GF-D8 (cell line): ENCODE data around the gene TMEM161A.
"Not testable (repeated sequence)": the region's sequence is repeated elsewhere in the genome, so short reads cannot be mapped to it uniquely, and the experiment has no call there.

Experiments used
- DNase-seq: peaks from one replicate; lab custom pipeline; 2025; lab: John Stamatoyannopoulos, UW

Gene TMEM161A

GRCh38 chr19:19138109-19138981 is at the start of gene TMEM161A:
TSS of gene TMEM161A (minus strand) at chr19:19138478. CDS start at chr19:19138428, 50 bp downstream.
- peak; percentile 89 for DNase-seq

- DNase-seq: no peak
These were observed 48.5 kb upstream of the TMEM161A start for GRCh38 chr19:19186742-19187141.

- peak; percentile 77 for DNase-seq
These were observed 47.8 kb upstream of the TMEM161A start for GRCh38 chr19:19185853-19186740.

GRCh38 chr19:19181488-19181998 is 43.3 kb upstream of the TMEM161A start:
- no peak for DNase-seq

- DNase-seq: no peak
These were observed 41.5 kb upstream of the TMEM161A start for GRCh38 chr19:19179548-19180441.

GRCh38 chr19:19176950-19177349 is 38.7 kb upstream of the TMEM161A start:
- no peak for DNase-seq

GRCh38 chr19:19173243-19173642 is 35.0 kb upstream of the TMEM161A start:
- DNase-seq: not testable (repeated sequence)

- peak; percentile 26 for DNase-seq
These were observed 33.7 kb upstream of the TMEM161A start for GRCh38 chr19:19171821-19172532.

GRCh38 chr19:19170873-19171672 is 32.8 kb upstream of the TMEM161A start:
- no peak for DNase-seq

- DNase-seq: no peak
These were observed 32.0 kb upstream of the TMEM161A start, which contains the start of gene MEF2B for GRCh38 chr19:19170053-19170872. TSS of gene MEF2B (minus strand) at chr19:19170263. CDS start at chr19:19150735, 19,528 bp downstream.

GRCh38 chr19:19169236-19170052 is 31.2 kb upstream of the TMEM161A start:
- DNase-seq: no peak

GRCh38 chr19:19167612-19168011 is 29.3 kb upstream of the TMEM161A start:
- no peak for DNase-seq

GRCh38 chr19:19165396-19165795 is 27.1 kb upstream of the TMEM161A start:
- no peak for DNase-seq

GRCh38 chr19:19162495-19162894 is 24.2 kb upstream of the TMEM161A start:
- DNase-seq: no peak

GRCh38 chr19:19160461-19161035 is 22.3 kb upstream of the TMEM161A start:
- DNase-seq: no peak

GRCh38 chr19:19159534-19159933 is 21.3 kb upstream of the TMEM161A start:
- no peak for DNase-seq

GRCh38 chr19:19157808-19158207 is 19.5 kb upstream of the TMEM161A start:
- no peak for DNase-seq
